Ishikawa (cell line): Measurements from ENCODE around the gene CCDC91.

Experiments
- CEBPB ChIP-seq: IDR thresholded peaks from 2 replicates; pipeline ENCODE4 v1.6.1; 2012
- CREB1 ChIP-seq: IDR thresholded peaks from 2 replicates; pipeline ENCODE4 v1.6.1; 2012; ENCODE audit warnings: low read depth
- EGR1 ChIP-seq: IDR thresholded peaks from 2 replicates; pipeline ENCODE4 v1.6.1; 2012
- EP300 ChIP-seq: IDR thresholded peaks from 2 replicates; pipeline ENCODE4 v1.6.1; 2012; ENCODE audit warnings: borderline replicate concordance
- FOXM1 ChIP-seq: IDR thresholded peaks from 2 replicates; pipeline ENCODE4 v1.6.1; 2012; ENCODE audit warnings: low read depth, borderline replicate concordance
- NFIC ChIP-seq: IDR thresholded peaks from 2 replicates; pipeline ENCODE4 v1.6.1; 2012
- RAD21 ChIP-seq: IDR thresholded peaks from 2 replicates; pipeline ENCODE4 v1.6.1; 2012; ENCODE audit warnings: low read depth
- TAF1 ChIP-seq: IDR thresholded peaks from 2 replicates; pipeline ENCODE4 v1.6.1; 2012; ENCODE audit warnings: low read depth, mild to moderate bottlenecking
- TCF12 ChIP-seq: IDR thresholded peaks from 2 replicates; pipeline ENCODE4 v1.6.1; 2012; ENCODE audit warnings: low read depth
- TEAD4 ChIP-seq: IDR thresholded peaks from 2 replicates; pipeline ENCODE4 v1.6.1; 2012
- YY1 ChIP-seq: IDR thresholded peaks from 2 replicates; pipeline ENCODE4 v1.6.1; 2012; ENCODE audit warnings: low read depth
- ZBTB7A ChIP-seq: IDR thresholded peaks from 2 replicates; pipeline ENCODE4 v1.6.1; 2012; ENCODE audit warnings: low read depth
- TF ChIP-seq, protein P1 (sequence below): IDR thresholded peaks from 2 replicates; pipeline ENCODE4 v1.6.1; 2012
- TF ChIP-seq, protein P2 (sequence below): IDR thresholded peaks from 2 replicates; pipeline ENCODE4 v1.6.1; 2012
- TF ChIP-seq, protein P3 (sequence below): IDR thresholded peaks from 2 replicates; pipeline ENCODE4 v1.6.1; 2012; ENCODE audit warnings: low read depth, mild to moderate bottlenecking

Gene CCDC91

DNA sequence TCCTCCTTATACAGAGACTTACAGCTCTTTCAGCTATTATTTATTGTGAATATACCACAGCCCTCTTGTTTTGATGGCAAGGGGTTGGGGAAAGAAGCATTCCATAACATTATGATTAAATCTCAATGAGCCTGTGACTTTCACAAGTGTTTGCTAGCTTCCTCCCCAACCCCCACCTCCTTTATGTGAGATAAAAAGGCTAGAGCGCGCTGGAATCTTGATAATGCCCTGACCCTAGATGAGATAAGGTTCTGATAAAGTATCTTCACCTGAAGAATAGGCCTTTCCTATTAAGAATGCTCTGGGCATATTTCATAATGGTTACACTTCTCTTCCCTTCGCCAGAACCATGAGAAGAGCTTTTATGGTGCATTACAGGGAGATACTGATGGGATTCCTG, 236.8 kb downstream of the CCDC91 start:
- TF ChIP-seq, protein P1, sequence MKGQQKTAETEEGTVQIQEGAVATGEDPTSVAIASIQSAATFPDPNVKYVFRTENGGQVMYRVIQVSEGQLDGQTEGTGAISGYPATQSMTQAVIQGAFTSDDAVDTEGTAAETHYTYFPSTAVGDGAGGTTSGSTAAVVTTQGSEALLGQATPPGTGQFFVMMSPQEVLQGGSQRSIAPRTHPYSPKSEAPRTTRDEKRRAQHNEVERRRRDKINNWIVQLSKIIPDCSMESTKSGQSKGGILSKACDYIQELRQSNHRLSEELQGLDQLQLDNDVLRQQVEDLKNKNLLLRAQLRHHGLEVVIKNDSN: no peak
- TF ChIP-seq CEBPB (no peak), RAD21 (no peak), YY1 (no peak), TCF12 (no peak), CREB1 (no peak), FOXM1 (no peak), TEAD4 (no peak), EP300 (no peak), ZBTB7A (no peak), NFIC (no peak), TAF1 (no peak), EGR1 (no peak)
- TF ChIP-seq, protein P2, sequence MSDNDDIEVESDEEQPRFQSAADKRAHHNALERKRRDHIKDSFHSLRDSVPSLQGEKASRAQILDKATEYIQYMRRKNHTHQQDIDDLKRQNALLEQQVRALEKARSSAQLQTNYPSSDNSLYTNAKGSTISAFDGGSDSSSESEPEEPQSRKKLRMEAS: no peak
- TF ChIP-seq, protein P3, sequence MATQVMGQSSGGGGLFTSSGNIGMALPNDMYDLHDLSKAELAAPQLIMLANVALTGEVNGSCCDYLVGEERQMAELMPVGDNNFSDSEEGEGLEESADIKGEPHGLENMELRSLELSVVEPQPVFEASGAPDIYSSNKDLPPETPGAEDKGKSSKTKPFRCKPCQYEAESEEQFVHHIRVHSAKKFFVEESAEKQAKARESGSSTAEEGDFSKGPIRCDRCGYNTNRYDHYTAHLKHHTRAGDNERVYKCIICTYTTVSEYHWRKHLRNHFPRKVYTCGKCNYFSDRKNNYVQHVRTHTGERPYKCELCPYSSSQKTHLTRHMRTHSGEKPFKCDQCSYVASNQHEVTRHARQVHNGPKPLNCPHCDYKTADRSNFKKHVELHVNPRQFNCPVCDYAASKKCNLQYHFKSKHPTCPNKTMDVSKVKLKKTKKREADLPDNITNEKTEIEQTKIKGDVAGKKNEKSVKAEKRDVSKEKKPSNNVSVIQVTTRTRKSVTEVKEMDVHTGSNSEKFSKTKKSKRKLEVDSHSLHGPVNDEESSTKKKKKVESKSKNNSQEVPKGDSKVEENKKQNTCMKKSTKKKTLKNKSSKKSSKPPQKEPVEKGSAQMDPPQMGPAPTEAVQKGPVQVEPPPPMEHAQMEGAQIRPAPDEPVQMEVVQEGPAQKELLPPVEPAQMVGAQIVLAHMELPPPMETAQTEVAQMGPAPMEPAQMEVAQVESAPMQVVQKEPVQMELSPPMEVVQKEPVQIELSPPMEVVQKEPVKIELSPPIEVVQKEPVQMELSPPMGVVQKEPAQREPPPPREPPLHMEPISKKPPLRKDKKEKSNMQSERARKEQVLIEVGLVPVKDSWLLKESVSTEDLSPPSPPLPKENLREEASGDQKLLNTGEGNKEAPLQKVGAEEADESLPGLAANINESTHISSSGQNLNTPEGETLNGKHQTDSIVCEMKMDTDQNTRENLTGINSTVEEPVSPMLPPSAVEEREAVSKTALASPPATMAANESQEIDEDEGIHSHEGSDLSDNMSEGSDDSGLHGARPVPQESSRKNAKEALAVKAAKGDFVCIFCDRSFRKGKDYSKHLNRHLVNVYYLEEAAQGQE: no peak

DNA sequence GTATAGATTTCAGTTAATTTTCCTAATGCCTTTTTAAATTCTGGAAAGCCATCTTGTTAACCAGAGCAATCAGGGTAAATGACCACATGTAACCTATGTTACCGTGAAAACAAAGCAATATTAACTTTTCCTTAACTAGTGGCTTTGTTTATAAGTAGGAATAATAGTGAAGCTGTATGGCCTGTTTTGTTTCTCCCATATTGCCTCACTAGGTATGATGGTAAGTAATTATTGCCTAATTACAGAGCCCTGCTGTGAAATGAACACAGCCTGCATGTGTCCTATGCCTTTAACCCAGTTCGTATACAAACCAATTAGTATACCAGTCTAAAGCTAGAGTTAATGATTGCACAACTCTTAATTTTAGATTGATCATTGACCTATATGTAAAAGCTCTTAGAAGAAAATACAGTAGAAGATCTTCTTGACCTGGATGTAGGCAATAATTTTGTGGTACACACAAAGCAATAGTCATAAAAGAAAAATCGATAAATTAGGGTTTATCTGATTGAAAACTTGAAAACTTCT, 249.9 kb downstream of the CCDC91 start:
- no peak for TF ChIP-seq CEBPB
- TF ChIP-seq EGR1: no peak
- TF ChIP-seq, protein P3: no peak
- TF ChIP-seq TEAD4: no peak
- TF ChIP-seq FOXM1: no peak
- no peak for TF ChIP-seq YY1
- no peak for TF ChIP-seq EP300

DNA sequence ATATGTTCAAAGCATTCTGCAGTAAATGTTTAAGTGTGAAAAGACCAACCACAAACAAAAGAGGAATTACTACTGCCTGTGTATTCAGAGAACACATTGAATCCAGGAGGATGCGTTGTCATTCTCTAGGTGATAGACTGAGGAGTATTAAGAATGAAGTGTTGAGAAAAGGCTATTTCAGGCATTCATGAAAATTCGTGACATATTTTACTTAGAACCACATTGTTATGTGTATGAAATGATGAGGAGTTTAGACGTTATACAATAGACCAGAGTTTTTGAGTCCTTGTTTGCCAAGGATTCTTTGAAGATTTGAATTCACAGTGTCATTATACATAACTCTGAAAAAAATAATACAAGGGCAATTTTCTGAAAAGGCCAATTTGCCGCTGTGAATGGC, 251.8 kb downstream of the CCDC91 start:
- TF ChIP-seq CREB1 (no peak), NFIC (no peak), TAF1 (no peak), CEBPB (no peak), ZBTB7A (no peak), FOXM1 (no peak), YY1 (no peak), EGR1 (no peak), TEAD4 (no peak), EP300 (no peak), RAD21 (no peak), TCF12 (no peak)
- TF ChIP-seq, protein P3: no peak
- TF ChIP-seq, protein P1: no peak
- TF ChIP-seq, protein P2: no peak

DNA sequence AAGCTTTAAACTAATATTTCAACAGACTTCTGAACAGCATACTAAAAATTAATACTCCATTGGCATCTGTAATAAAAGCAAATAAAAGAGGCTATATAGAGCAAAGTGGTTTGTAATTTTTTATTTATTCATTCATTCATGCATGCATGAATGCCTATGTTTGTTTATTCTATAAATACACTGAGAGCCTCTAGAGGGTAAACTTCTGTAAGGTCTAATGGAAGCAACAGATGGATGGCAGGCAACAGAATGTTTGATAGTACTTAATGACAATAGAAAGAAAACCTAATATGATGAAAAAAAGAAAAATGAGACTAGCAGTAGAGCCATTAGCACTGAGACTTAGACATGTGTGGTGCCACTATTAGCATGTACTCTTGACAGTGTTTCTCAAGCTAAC, 253.1 kb downstream of the CCDC91 start:
- no peak for TF ChIP-seq CEBPB

DNA sequence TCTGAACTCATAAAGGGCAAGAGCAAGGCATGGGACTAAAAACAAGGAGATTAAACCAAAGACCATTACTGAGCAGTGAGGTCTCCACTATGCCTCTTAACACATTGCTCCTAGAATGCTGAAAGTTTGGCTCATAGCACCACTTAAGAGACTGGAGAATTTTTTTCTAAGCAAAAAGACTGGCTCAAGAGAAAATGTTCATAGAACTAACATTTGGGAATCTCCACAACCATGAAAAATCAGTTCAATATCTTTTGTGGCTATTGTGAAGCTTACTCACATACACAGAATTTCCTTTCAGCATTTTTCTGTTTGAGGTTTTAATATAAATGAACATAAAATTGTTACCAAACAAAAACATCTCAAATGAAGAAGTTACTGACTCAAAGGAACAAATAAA, 255.8 kb downstream of the CCDC91 start:
- TF ChIP-seq YY1 (no peak), TEAD4 (no peak), TAF1 (no peak), ZBTB7A (no peak), FOXM1 (no peak), RAD21 (no peak), NFIC (no peak), TCF12 (no peak), EGR1 (no peak), CEBPB (no peak), EP300 (no peak), CREB1 (no peak)
- TF ChIP-seq, protein P2: no peak
- TF ChIP-seq, protein P1: no peak
- TF ChIP-seq, protein P3: no peak
